ENCODE results near the gene STAB2.

The STAB2 gene

GRCh38 chr12:103634732-103635131 lies 47.7 kb downstream of the STAB2 start:
- H3K27ac ChIP-seq: no peak overlapping the region
- no peak for TF ChIP-seq CTCF (IDR thresholded peaks at IDR 0.05)

- TF ChIP-seq CTCF (IDR thresholded peaks at IDR 0.05) (no peak), ZFX (IDR thresholded peaks at IDR 0.05; ENCODE audit: borderline replicate concordance) (no peak)
Measured at GRCh38 chr12:103635419-103635818, 48.3 kb downstream of the STAB2 start.

GRCh38 chr12:103637021-103637420 lies 49.9 kb downstream of the STAB2 start:
- no peak overlapping the region for H3K27ac ChIP-seq
- no peak for TF ChIP-seq CTCF (IDR thresholded peaks at IDR 0.05)
- no peak for TF ChIP-seq ZFX (IDR thresholded peaks at IDR 0.05; ENCODE audit: borderline replicate concordance)

More at GRCh38 chr12:103635419-103635818, 48.3 kb downstream of the STAB2 start:
- no peak overlapping the region for H3K27ac ChIP-seq

GRCh38 chr12:103637429-103637828 lies 50.4 kb downstream of the STAB2 start:
- TF ChIP-seq ZFX (IDR thresholded peaks at IDR 0.05; ENCODE audit: borderline replicate concordance): no peak
- TF ChIP-seq CTCF (IDR thresholded peaks at IDR 0.05): no peak
- H3K27ac ChIP-seq: no peak overlapping the region

- TF ChIP-seq CTCF (IDR thresholded peaks at IDR 0.05) (no peak), ZFX (IDR thresholded peaks at IDR 0.05; ENCODE audit: borderline replicate concordance) (no peak)
- no peak overlapping the region for H3K27ac ChIP-seq
Measured at GRCh38 chr12:103639983-103640382, 52.9 kb downstream of the STAB2 start.

GRCh38 chr12:103640410-103640809 lies 53.3 kb downstream of the STAB2 start:
- no peak overlapping the region for H3K27ac ChIP-seq
- no peak for TF ChIP-seq CTCF (IDR thresholded peaks at IDR 0.05)
- no peak for TF ChIP-seq ZFX (IDR thresholded peaks at IDR 0.05; ENCODE audit: borderline replicate concordance)

GRCh38 chr12:103640831-103641230 lies 53.8 kb downstream of the STAB2 start:
- TF ChIP-seq ZFX (IDR thresholded peaks at IDR 0.05; ENCODE audit: borderline replicate concordance): no peak
- no peak for TF ChIP-seq CTCF (IDR thresholded peaks at IDR 0.05)

More at GRCh38 chr12:103640831-103641230, 53.8 kb downstream of the STAB2 start:
- no peak overlapping the region for H3K27ac ChIP-seq
